Small intestine (tissue), 7 donors: Measurements from ENCODE around the gene PER3. TPM values are rescaled to one million over a fixed set of nuclear protein-coding genes. Genes with fewer than 3 reads are reported as not detected.
A peak's percentile ranks its signal among the peaks of the same experiment; 100 is the strongest.

ENCODE experiments used
- DNase-seq, 2 donors: peaks; one replicate each; pipeline versions ENCODE4 v3.0.0 to v3.0.0-alpha.2; 2013
- FAIRE-seq: peaks from 2 replicates; lab custom pipeline; 2012; peaks lifted over from hg19 to GRCh38; lab: Jason Lieb, UNC
- H3K27ac ChIP-seq, 3 donors: one replicate each; pipeline ENCODE4 v1.5.1; 2013; ENCODE audit warnings: low read length in 2 of 3, mild to moderate bottlenecking in 2 of 3, control low read depth in 1 of 3, inconsistent platforms in 1 of 3, low read depth in 1 of 3, moderate library complexity in 1 of 3
- H3K27me3 ChIP-seq, 3 donors: one replicate each; pipeline ENCODE4 v1.6.1; 2013; ENCODE audit warnings: low read length in 3 of 3, inconsistent platforms in 1 of 3; ENCODE audit not compliant: control insufficient read depth in 3 of 3, insufficient read depth in 3 of 3
- H3K36me3 ChIP-seq, 3 donors: one replicate each; pipeline ENCODE4 v1.6.1; 2013; ENCODE audit warnings: low read length in 3 of 3, inconsistent platforms in 1 of 3, low read depth in 1 of 3, mild to moderate bottlenecking in 1 of 3, moderate library complexity in 1 of 3; ENCODE audit not compliant: control insufficient read depth in 3 of 3, insufficient read depth in 2 of 3
- H3K4me1 ChIP-seq, 3 donors: one replicate each; pipeline ENCODE4 v1.6.1; 2013; ENCODE audit warnings: low read length in 2 of 3, inconsistent platforms in 1 of 3, low read depth in 1 of 3, mild to moderate bottlenecking in 1 of 3, moderate library complexity in 1 of 3; ENCODE audit not compliant: control insufficient read depth in 3 of 3, insufficient read depth in 2 of 3
- H3K4me3 ChIP-seq, 3 donors: one replicate each; pipeline ENCODE4 v1.5.1; 2013; ENCODE audit warnings: low read length in 3 of 3, control low read depth in 1 of 3, inconsistent platforms in 1 of 3, low read depth in 1 of 3, mild to moderate bottlenecking in 1 of 3, moderate library complexity in 1 of 3
- H3K9me3 ChIP-seq, 2 donors: one replicate each; pipeline ENCODE4 v1.6.1; 2013; ENCODE audit warnings: low read depth in 1 of 2, low read length in 1 of 2; ENCODE audit not compliant: control insufficient read depth in 2 of 2, insufficient read depth in 1 of 2
- WGBS, 3 donors: extraction: QIAGEN DNeasy Blood & Tissue Kit; methylation state at CpG; one replicate each; pipeline ENCODE4 v1.1.7; 2013; 5-methylcytosine and 5-hydroxymethylcytosine counted together
- polyA plus RNA-seq, 4 donors: library from polyadenylated mRNA; stranded (reverse) in 3 of 4; unstranded in 1 of 4; fragments of 200-250 nt in 3 of 4; fragments of 120-200 nt in 1 of 4; gene quantifications; one replicate each; pipeline versions ENCODE4 v1.2.1 to v1.2.3, GENCODE V29; 2013
- donor health status: healthy with polysubstance abuse.
- donor health status: control.
- donor health status: control.
- donor health status: Bipolar disorder and iron deficiency.
- donor health status: healthy.

The PER3 gene
- polyA plus RNA-seq, 4 donors: 2.5 to 4.9 (median 3.5) TPM

DNA sequence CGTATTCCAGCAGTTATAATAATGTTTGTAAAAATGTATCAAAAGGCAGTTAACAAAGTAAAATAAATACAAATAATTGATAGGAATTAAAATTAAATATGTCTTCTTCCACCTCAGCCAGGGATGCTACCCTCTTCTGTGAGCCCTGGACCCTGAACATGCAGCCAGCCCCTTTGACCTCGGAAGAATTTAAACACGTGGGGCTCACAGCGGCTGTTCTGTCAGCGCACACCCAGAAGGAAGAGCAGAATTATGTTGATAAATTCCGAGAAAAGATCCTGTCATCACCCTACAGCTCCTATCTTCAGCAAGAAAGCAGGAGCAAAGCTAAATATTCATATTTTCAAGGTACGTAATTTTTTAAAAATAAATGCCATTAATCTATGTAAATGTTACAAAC is 42.3 kb downstream of the PER3 start:
- Histone ChIP-seq H3K4me1 (no peaks in the 10 kb centered on the region), H3K36me3 (peaks cover 0 to 12% (median 6%) of the 10 kb centered on the region in 3 donors), H3K27me3 (no peaks in the 10 kb centered on the region), H3K9me3 (no peaks in the 10 kb centered on the region), H3K27ac (no peak overlapping the region), H3K4me3 (no peak overlapping the region)
- no peak for DNase-seq
- 74 to 90% (median 87%) methylated on average over 7 of the region's 7 CpGs for WGBS, 3 donors
- no peak for FAIRE-seq

DNA sequence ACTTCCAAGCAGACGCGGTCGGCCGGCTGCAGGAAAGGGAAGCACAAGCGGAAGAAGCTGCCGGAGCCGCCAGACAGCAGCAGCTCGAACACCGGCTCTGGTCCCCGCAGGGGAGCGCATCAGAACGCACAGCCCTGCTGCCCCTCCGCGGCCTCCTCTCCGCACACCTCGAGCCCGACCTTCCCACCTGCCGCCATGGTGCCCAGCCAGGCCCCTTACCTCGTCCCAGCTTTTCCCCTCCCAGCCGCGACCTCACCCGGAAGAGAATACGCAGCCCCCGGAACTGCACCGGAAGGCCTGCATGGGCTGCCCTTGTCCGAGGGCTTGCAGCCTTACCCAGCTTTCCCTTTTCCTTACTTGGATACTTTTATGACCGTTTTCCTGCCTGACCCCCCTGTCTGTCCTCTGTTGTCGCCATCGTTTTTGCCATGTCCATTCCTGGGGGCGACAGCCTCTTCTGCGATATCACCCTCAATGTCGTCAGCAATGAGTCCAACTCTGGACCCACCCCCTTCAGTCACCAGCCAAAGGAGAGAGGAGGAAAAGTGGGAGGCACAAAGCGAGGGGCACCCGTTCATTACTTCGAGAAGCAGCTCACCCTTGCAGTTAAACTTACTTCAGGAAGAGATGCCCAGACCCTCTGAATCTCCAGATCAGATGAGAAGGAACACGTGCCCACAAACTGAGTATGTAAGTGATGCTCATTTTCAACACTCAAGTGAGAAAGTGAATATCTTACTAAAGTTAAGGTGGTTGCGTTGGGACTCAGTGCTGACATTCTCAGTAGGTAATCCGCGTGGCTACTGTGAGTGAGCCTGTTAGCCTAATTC is 43.2 kb downstream of the PER3 start:
- no peak for FAIRE-seq
- Histone ChIP-seq H3K4me3 (peak overlapping the region in 1 of 3 donors; percentile 51), H3K9me3 (no peaks in the 10 kb centered on the region), H3K36me3 (peaks cover 0 to 12% (median 6%) of the 10 kb centered on the region in 3 donors), H3K27me3 (no peaks in the 10 kb centered on the region), H3K4me1 (no peaks in the 10 kb centered on the region), H3K27ac (peak overlapping the region in 1 of 3 donors; percentile 57)
- WGBS, 3 donors: 79 to 88% (median 86%) methylated on average over 39 of the region's 39 CpGs
- peak; percentile 5 to 39 for DNase-seq

DNA sequence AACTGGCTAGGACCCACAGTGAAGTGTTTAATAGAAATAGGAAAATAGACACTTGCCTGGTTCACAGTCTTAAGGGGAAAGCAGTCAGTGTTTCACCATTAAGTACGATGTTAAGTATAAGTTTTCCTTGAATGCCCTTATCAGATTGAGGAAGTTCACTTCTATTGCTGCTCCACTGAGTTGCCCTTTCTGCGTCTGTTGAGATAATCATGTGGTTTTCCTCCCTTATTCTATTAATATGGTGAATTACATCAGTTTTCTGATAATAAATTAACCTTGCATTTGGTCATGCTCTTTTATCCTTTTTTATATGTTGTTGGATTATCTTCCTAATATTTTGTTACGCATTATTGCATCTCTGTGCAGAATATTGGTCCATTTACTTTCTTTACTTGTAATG is 47.4 kb downstream of the PER3 start:
- Histone ChIP-seq H3K4me3 (no peak overlapping the region), H3K9me3 (no peaks in the 10 kb centered on the region), H3K27ac (no peak overlapping the region), H3K36me3 (peaks cover 3 to 17% (median 15%) of the 10 kb centered on the region in 3 donors), H3K4me1 (no peaks in the 10 kb centered on the region), H3K27me3 (no peaks in the 10 kb centered on the region)
- FAIRE-seq: no peak
- WGBS, 3 donors: 46 to 54% (median 53%) methylated on average over 3 of the region's 3 CpGs
- peak in 1 of 2 donors; percentile 9 for DNase-seq

DNA sequence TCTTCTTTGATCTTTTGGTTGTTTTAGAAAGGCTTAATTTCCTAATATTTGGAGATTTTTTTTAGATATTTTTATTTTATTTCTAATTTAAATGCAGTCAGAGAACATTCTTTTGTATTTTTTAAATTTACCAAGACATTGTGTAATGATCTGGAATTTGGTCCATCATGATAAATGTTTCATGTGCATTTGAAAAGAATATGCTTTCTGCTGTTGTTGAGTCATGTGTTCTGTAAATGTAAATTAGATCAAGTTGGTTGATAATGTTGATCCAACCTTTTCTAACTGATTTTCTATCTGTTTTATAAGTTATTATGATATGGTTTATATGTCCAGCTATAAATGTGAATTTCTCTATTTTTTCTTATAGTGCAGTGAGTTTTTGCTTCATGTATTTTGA is 48.9 kb downstream of the PER3 start:
- FAIRE-seq: no peak

DNA sequence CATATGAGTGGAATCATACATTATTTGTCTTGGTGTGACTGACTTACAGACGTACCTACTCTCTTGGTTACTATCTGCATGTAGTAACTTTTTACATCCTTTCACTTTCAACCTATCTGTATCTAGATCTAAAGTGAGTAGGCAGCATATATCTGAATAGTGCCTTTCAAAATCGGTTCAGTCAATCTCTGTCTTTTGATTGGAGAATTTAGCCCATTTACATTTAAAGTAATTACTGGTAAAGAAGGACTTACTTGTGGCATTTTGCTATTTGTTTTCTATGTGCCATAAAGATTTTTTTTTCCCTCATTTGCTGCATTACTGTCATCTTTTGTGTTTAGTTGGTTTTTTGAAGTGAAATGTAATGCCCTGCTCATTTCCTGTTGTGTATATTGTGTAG is 54.6 kb downstream of the PER3 start:
- Histone ChIP-seq H3K27me3 (no peaks in the 10 kb centered on the region), H3K4me3 (no peak overlapping the region), H3K36me3 (peaks cover 3 to 29% (median 16%) of the 10 kb centered on the region in 3 donors), H3K4me1 (no peaks in the 10 kb centered on the region), H3K27ac (no peak overlapping the region), H3K9me3 (peaks cover 4 to 15% of the 10 kb centered on the region in 2 donors)
- FAIRE-seq (no peak), DNase-seq (no peak)
- 92 to 95% (median 93%) methylated on average over 2 of the region's 2 CpGs for WGBS, 3 donors

More for the DNA sequence above, 48.9 kb downstream of the PER3 start:
- H3K36me3 ChIP-seq: peaks cover 3 to 17% (median 16%) of the 10 kb centered on the region in 3 donors
- H3K27ac ChIP-seq: no peak overlapping the region
- no peak overlapping the region for H3K4me3 ChIP-seq
- H3K27me3 ChIP-seq: no peaks in the 10 kb centered on the region
- peaks cover 0 to 3% of the 10 kb centered on the region in 2 donors for H3K9me3 ChIP-seq
- DNase-seq: no peak
- no peaks in the 10 kb centered on the region for H3K4me1 ChIP-seq

DNA sequence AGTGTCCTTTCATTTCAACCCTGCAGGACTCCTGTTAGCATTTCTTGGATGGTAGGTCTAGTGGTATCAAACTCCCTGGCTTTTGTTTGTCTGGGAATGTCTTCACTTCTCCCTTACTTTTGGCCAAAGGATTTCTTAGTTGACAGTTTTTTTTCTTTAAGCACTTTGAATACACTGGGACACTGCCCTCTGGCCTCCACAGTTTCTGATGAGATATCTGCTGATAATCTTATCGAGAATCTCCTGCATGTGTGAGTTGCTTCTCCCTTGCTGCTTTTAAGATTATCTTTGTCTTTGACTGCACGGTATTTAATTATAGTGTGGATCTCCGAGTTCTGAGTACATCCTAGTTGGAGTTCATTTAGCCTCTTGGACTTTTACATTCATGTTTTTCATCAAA is 55.4 kb downstream of the PER3 start:
- no peaks in the 10 kb centered on the region for H3K27me3 ChIP-seq
- no peak for DNase-seq
- H3K4me3 ChIP-seq: no peak overlapping the region
- WGBS, 3 donors: 90 to 97% (median 93%) methylated on average over 3 of the region's 3 CpGs
- no peak for FAIRE-seq
- no peak overlapping the region for H3K27ac ChIP-seq
- peaks cover 3 to 29% (median 14%) of the 10 kb centered on the region in 3 donors for H3K36me3 ChIP-seq
- no peaks in the 10 kb centered on the region for H3K4me1 ChIP-seq
- peaks cover 4 to 15% of the 10 kb centered on the region in 2 donors for H3K9me3 ChIP-seq

DNA sequence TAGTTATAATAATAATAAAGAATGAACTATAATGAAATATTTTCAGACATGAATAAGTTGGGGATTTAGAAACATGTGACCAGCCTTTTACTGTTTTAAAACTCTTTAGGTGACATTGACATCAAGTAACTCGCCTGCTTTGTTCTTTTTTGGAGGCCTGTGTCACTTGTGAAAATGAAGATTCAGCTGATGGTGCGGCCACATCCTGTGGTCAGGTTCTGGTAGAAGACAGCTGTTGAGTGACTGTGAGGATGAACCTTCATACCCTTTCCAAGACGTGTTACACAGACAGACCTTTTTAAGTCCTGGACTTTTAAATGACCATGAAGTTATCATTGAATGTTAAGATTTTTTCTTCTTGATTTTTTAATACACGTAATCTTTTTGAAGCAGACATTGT is 58.4 kb downstream of the PER3 start:
- peaks cover 0 to 4% (median 0%) of the 10 kb centered on the region in 3 donors for H3K4me1 ChIP-seq
- FAIRE-seq (no peak), DNase-seq (peak in 1 of 2 donors; percentile 25)
- peaks cover 0 to 18% (median 7%) of the 10 kb centered on the region in 3 donors for H3K36me3 ChIP-seq
- no peak overlapping the region for H3K4me3 ChIP-seq
- 77 to 93% (median 85%) methylated on average over 4 of the region's 4 CpGs for WGBS, 3 donors
- no peaks in the 10 kb centered on the region for H3K27me3 ChIP-seq
- H3K9me3 ChIP-seq: peaks cover 4 to 15% of the 10 kb centered on the region in 2 donors
- H3K27ac ChIP-seq: no peak overlapping the region

DNA sequence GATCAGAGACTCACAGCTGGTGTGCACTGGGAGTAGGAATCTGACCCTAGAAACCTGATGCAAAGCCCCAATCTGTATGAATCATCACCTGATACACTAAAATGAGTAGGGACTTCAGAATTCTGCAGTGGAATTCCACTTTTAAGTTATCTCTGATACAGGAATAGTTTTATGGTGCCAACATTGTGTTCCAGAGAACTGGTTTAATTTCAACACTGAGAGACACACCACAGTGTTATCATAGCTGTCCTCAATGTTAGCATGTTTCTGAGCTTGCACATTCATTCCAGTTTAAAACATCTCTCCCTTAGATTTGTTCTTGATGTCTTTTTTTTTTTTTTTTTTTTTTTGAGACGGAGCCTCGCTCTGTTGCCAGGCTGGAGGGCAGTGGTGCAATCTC is 61.7 kb downstream of the PER3 start:
- Histone ChIP-seq H3K27me3 (no peaks in the 10 kb centered on the region), H3K9me3 (no peaks in the 10 kb centered on the region), H3K4me3 (no peak overlapping the region), H3K27ac (no peak overlapping the region), H3K4me1 (peaks cover 0 to 4% (median 0%) of the 10 kb centered on the region in 3 donors), H3K36me3 (peaks cover 0 to 5% (median 2%) of the 10 kb centered on the region in 3 donors)
- DNase-seq: no peak
- 93 to 95% (median 93%) methylated on average over 2 of the region's 2 CpGs for WGBS, 3 donors
- no peak for FAIRE-seq
